GM12865 (cell line): Measurements from ENCODE around the gene TMEM121.

ENCODE experiments used
- DNase-seq: peaks from one replicate; pipeline ENCODE4 v3.0.0; 2010; ENCODE audit warnings: low read depth
- H3K4me3 ChIP-seq: 2 replicates; pipeline ENCODE4 v1.5.1; 2011; ENCODE audit warnings: mild to moderate bottlenecking, low read depth, low read length, control low read depth
- CTCF ChIP-seq: IDR thresholded peaks from 2 replicates; pipeline ENCODE4 v1.5.1; 2011; ENCODE audit warnings: low read length, control low read depth, low read depth, inconsistent platforms; ENCODE audit not compliant: insufficient read depth; ENCODE audit errors: missing control alignments

TMEM121 gene

GRCh38 chr14:105487986-105488777 lies 38.2 kb upstream of the TMEM121 start:
- DNase-seq: no peak
- no peak for TF ChIP-seq CTCF
- peak overlapping the region; percentile 88 for H3K4me3 ChIP-seq

- H3K4me3 ChIP-seq: peak overlapping the region; percentile 88
- no peak for DNase-seq
- no peak for TF ChIP-seq CTCF
Measured at GRCh38 chr14:105488781-105489541, 37.4 kb upstream of the TMEM121 start.

GRCh38 chr14:105489542-105490266 lies 36.7 kb upstream of the TMEM121 start:
- H3K4me3 ChIP-seq: peak overlapping the region; percentile 88
- DNase-seq: peak; percentile 93
- TF ChIP-seq CTCF: peak; percentile 72

GRCh38 chr14:105490267-105490571 lies 36.2 kb upstream of the TMEM121 start:
- H3K4me3 ChIP-seq: peak overlapping the region; percentile 88
- no peak for TF ChIP-seq CTCF
- no peak for DNase-seq

DNA sequence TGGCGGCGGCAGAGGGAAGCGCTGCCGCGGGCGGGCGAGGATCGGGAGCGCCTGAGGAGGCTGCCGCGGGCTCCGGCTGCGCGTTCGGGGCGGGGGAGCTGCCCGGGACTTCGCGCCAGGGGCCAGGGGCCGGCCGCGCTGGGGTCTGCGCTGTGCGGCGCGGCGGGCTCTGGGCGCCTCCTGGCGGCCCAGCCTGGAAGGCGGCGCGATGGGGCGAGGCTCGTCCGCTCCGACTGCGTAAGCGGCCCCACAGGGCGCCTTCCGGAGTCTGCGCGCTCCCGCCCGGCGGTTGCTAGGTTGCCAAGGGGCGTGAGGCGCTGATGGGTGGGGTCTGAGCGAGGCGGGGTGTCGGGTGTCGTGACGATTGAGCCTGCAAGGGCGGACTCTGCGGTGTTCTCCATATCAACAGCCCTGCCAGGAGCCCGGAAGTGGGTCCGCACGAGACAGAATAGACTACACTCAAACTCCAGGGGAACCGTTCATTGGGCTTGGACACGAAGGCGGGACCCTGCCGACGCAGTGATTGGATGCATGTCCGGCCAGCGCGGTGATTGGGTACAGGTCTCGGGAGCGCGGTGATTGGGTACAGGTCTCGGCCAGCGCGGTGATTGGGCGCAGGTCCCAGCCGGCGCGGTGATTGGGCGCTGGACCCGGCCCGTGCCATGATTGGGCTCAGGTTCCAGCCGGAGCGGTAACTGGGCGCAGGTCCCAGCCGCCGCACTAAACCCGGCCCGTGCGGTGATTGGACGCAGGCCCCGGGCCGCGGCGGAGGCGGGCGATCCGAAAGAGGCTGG lies 35.6 kb upstream of the TMEM121 start, which contains the start of gene TEDC1:
TSS of gene TEDC1 (plus strand) at position 675 of the 794 bp plus-strand sequence. CDS start 130 bp downstream, outside the sequence.
- peak within 1 kb of the TSS; percentile 88 for H3K4me3 ChIP-seq
- peak; percentile 87 for TF ChIP-seq CTCF
- DNase-seq: peak; percentile 100

GRCh38 chr14:105491366-105491973 lies 34.9 kb upstream of the TMEM121 start:
- peak; percentile 91 for DNase-seq
- TF ChIP-seq CTCF: no peak
- H3K4me3 ChIP-seq: peak overlapping the region; percentile 75
